ENCODE results near the gene SMARCD2.
"Not testable (repeated sequence)": the region's sequence is repeated elsewhere in the genome, so short reads cannot be mapped to it uniquely, and the experiment has no call there.

DNA sequence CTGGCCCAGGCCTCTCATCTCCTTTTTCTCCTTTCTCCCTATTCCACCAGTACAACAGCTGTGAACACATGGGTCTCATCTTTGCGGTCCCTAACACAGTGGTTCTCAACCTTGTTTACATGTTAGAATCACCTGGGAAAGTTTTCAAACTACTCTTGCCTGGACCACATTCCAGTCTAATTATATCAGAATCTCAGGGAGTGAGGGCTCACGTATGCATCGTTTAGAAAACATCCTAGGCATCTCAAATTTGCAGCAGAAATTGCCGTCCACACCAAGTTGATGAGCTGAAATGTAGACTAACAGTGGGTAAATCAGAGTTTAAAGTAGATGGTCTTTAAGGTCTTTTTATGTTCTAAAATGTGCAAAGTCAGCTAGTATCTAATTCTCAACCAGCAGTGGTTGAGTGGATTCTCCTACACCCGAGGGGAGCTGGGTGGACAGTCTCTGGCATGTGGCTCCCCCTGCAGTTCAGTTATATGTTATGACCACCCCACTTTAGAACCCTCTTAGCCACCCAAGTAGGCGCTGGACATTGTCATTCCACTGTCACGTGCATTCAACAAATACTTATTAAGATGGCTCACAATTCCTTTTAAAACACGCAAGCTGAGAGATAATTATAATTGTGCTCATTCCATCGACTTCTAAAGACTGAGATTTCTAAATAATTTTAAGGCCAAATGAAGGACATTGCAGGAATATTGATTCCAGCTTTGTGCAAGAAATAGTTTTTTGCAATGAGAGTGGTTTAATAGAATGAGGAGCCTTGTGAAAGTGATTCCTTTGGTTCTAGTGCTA lies 27.2 kb upstream of the SMARCD2 start:
- TF ChIP-seq ZNF274 (IDR thresholded peaks at IDR 0.05; ENCODE audit: low read depth, low read length); YY1 (IDR thresholded peaks at IDR 0.05; ENCODE audit: insufficient read depth, insufficient read length): not testable (repeated sequence)
